C4-2B (cell line): ENCODE results near the gene STMP1.

Experiments used
- CTCF ChIP-seq: fragments of 450-650 bp; conservative IDR thresholded peaks from 2 replicates; pipeline ENCODE4 v1.5.1; 2017; ENCODE audit warnings: mild to moderate bottlenecking
- ZFX ChIP-seq: fragments of 450-650 bp; IDR thresholded peaks from 2 replicates; pipeline ENCODE4 v1.6.1; 2017

DNA sequence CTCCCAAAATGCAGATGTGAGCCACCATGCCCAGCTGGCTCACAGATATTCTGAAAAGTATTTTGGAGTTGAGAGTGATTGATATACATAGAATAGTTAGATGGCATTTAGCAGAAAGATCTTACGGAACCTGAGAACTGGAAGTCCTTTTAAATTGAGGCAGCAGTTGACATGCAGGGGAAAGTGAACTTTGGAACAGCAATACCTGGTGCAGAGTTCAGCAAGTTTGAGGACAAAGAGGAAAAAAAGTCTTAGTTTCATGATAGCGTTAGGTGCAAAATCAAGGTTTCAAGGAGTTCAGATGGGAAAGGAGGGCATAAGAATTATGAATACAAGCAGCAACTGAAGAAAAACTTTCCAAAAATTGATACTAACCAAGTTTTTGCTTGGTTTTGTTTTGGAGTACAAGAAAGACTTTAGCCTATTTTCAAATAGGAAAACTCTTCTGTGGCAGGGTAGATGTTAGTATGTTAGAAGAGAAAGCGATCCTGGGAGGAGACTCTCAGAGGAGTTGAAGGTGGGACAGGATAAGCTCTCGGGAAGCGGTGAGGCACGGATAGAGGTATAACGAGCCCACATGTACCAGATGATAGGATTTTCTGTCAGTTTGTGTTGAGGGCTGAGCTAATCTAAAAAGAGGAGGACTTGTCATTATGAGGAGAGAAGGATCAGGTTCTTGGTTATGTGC lies 28.0 kb upstream of the STMP1 start:
- TF ChIP-seq CTCF (no peak), ZFX (no peak)
